GM15510 (cell line): ENCODE results near the gene PYGO2.
A peak's percentile ranks its signal among the peaks of the same experiment; 100 is the strongest.

Source experiments
- POLR2A ChIP-seq: IDR thresholded peaks from 3 replicates; pipeline ENCODE4 v1.6.1; 2011; ENCODE audit warnings: borderline replicate concordance; ENCODE audit not compliant: insufficient read length; ENCODE audit errors: extremely low read depth

Gene PYGO2

GRCh38 chr1:154961207-154962155, at the start of gene PYGO2:
PYGO2 (minus strand) TSS chr1:154961782; CDS start chr1:154961576, 206 bp downstream.
- TF ChIP-seq POLR2A = peak; percentile 92

DNA sequence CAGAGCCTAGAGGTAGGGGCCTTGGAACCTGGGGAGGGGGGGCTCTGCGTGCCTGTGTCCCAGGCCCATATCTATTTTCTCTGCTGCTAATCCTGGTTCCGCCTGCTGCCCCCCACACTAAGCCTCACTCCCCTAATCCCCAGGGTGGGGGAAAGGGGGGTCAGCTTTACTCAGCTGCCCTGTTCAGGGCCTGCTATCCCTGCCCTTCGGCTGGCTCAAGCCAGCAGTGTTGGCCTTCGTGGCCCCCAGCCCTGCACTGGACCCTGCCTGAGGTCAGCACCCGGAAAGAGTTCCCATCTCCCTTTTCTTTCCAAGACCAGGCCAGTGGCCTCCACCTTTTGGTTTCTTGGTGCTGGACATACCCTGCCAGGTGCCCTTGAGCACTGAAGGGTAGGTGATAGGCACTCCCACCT, 49.4 kb upstream of the PYGO2 start:
- no peak for TF ChIP-seq POLR2A

GRCh38 chr1:155010211-155010918, 48.8 kb upstream of the PYGO2 start:
- TF ChIP-seq POLR2A = no peak

GRCh38 chr1:155009742-155010141, 48.2 kb upstream of the PYGO2 start:
- TF ChIP-seq POLR2A = no peak

- TF ChIP-seq POLR2A = no peak
Measured at GRCh38 chr1:155009221-155009711, 47.7 kb upstream of the PYGO2 start.

DNA sequence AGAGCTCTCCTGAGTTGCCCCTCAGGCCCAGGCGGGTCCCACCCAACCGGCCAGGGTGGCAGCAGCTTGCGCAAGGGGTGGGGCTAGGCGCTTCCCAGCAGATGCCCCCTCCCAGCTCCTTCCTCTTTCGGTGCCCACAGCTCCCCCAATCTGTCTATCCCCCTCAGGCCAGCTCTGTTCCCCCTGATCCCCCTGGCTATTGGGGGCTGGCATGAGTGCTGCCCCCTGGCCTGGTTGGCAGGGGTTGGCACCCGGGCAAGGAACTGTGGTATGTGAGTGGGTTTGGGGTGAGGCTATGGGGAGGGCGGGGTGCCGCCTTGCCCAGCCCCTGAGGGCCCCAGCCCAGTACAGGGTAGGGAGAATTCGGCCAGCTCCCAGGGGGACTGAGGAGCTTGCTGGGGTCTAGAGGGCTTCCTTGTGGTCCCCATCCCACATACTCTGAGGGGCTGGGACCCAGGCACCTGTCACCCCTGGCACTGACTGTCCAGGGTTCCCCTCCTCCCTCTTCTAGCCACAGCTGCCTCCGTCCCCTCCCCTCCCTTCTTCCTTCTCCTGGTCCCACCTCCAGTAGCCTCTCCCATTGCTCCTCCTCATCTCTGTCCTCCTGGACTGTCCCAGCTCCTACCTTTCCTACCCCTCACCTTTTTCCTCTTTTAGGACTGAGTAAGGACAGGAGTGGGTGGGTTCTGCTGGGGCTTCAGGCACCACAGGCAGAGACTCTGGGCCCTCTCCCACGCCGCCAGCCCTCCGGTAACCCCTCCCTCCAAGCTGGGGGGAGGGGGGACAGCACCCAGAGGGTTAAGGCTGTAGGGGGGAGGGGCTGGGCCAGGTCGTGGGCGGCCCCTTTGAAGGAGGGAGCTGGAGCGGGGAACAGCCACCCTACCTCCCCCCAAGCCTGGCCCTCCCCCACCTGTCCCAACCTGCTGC, 46.7 kb upstream of the PYGO2 start:
- TF ChIP-seq POLR2A = no peak

DNA sequence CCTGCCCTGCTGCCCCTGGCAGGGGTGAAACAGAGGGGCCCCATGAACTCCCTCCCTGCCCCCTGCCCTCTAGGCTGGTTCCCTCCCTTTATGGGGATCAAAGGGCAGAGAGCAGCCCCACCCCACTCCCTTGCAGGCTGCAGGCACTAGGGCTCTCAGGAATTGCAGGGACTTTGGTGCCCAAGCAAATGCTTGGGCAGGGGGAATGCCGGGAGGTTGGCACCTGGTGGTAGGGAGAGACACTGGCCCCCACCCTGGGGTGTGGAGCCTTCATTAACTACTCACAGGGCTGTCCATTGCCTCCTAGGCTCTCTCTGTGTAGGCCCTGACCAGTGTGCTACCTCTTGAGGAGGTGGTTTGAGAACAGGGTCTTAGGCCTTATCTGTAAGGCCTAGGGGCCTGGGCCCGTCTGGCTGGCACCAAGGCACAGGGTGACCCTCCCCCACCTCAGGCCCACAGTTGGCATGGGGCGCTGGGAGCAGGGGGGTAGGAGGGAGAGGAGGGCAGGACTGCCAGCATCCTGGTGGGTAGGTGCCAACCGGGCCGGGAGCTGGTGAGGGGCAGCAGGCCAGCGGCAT, 45.8 kb upstream of the PYGO2 start:
- no peak for TF ChIP-seq POLR2A

DNA sequence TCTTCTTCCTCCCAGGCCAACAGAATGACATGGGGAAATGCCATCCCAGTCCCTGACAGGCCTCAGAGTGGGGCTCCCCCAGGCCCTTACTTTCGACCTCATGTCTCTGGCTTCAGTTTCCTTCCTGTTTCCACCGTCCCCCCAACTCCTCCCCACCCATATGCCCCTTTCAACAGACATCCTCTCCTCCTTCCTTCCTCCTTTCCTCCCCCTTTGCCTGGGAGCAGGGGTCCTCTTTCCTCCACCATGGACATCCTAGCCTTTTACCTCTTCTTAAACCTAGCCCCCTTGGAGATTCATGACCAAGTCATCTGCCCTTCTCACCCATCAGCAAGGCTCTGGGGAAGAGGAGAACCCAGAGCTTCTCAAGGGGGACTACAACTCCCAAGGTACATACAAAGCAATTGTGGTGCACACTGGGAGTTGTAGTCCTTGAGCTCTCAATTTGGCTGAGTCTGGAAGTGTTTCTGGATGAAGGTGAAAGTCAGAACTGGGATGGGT, 45.1 kb upstream of the PYGO2 start:
- TF ChIP-seq POLR2A = no peak

DNA sequence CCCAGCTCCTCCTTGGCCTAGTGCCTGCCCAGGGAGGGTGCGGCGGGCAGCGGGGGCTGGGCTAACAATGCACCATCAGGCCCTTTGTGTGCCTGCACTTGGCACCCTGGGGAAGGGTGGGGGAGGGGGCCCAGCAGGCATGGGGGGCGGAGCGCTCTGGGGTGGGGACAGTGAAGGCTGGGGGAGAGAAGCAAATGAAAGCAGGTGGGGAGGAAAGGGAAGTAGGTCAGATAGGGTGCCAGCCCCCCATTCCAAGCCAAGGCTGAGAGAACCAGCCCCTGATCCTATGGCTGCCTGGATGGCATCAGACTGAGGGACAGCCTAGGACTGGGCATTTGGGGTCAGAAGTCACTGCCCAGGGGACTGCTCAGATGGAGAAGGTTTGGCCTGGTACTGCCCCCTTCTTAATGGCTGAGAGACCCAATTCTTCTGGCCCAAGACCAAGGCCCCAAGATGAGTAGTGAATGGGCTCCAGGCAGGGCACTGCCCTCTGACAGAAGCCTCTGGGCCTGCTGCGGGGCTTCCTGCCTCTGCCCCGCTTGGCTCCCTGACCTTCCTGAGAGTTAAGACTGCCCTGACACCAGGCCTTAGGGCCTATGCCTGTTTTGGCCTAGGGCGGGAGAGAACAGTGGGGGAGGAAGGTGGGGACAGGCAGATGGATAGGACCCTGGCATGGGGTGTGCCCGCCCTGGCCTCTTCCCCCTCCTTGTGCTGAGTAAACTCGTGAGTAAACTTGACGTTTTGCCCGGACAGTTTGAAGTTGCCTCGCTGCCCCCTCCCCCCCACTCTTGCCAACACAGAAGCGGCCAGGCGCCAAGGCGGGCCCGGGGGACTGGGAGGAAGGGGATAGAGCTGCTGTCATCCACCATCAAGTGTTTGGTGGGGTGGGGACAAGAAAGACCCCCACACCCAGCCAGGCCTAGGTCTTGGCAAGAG, 43.8 kb upstream of the PYGO2 start:
- TF ChIP-seq POLR2A = no peak

DNA sequence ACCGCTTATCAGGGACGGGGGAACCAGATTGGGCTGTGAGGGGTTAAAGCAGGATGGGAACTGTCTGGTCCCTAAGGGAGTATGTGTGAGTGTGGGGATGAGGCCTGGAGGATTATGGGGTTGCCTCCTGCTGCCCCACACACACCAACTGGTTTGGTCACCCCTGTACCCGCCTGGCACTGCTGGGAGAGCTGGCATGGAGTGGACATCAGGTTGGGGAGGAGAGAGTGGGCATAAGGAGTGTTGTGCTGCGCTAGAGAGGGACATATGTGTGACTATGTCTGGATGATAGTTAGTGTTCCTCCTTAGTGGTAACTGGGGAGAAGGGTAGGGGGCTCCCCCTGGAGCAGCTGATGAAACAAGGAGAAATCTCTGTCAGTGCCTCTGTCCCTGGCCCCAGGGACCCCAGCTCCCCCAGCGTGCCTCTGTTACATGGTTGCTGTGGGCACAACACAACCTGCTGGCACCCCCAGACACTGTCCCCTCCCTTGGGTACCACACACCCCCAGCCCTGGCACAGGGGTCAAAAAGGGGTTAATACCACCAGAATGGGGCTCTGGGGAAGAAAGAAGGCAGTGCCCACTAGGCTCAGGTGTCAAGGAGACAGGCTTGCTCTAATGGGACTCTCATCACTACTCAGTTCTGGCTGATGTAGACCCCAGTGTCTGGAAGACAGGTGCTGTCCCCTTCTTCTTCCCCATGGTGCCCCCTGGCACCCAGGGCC, 42.9 kb upstream of the PYGO2 start:
- no peak for TF ChIP-seq POLR2A

GRCh38 chr1:155003766-155004351, 42.3 kb upstream of the PYGO2 start:
- TF ChIP-seq POLR2A = no peak

DNA sequence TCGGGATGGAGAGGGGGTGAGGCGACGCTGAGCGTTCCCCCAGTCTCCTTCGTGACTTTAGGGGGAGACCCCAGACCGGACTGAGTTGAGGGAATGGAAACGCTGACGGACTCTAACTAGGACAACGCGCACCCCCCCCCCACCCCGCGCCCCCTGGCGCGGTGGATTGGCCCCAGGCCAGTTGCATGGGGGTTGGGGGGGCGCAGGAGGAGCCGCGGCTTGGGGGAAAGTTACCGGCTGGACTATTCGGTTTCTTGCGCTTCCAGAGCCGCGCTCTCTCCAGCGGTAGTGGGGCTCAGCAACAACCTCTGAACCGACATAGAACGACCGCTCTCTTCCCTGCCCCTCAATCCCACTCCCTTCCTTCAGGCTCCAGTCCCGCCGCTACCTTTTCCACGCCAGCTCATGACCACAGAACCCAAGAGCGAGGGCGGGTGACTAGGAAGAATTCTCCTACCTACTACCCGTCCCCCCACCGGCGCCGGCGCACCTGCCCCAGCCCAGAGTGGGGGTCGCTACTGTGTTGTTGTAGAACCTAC, 41.7 kb upstream of the PYGO2 start:
- TF ChIP-seq POLR2A = peak; percentile 14
